Vein endothelial cell (primary cell): ENCODE measurements around the gene CYP2R1. TPM values are rescaled to one million over a fixed set of nuclear protein-coding genes. Genes with fewer than 3 reads are reported as not detected.

Experiments used
- small RNA-seq: library from RNA; depleted of rRNA; stranded (forward); fragments of <200 nt; gene quantifications from one replicate; pipeline ENCODE3, GENCODE V24; 2012
- total RNA-seq: library from RNA; depleted of rRNA; stranded (reverse); fragments of >200 nt; gene quantifications from 2 replicates; pipeline ENCODE4 v1.2.3, GENCODE V29; 2012

Gene CYP2R1
- 8.8 and 14.3 TPM in 2 replicates for total RNA-seq

GRCh38 chr11:14892036-14892556, at the start of gene CYP2R1:
CYP2R1 (minus strand) TSS chr11:14892231; CDS start chr11:14892205, 26 bp downstream.

Small RNA genes lying within 50 kb of the gene (small RNA-seq; reads per million reads assigned to genes)
- not detected for gene CALCP

Other genes starting within 250 kb of the CYP2R1 start
- 0.29 and 0.33 TPM in 2 replicates for gene PDE3B, start 248.4 kb downstream of the CYP2R1 start, total RNA-seq
- gene CALCA, start 80.1 kb upstream of the CYP2R1 start, total RNA-seq: not detected in 2 replicates
- under 0.01 TPM in 1 of 2 replicates, not detected in the other for gene CALCB, start 181.4 kb upstream of the CYP2R1 start, total RNA-seq
- not detected in 2 replicates for gene INSC, start 222.7 kb upstream of the CYP2R1 start, total RNA-seq